ENCODE measurements around the gene FKBP5.

DNA sequence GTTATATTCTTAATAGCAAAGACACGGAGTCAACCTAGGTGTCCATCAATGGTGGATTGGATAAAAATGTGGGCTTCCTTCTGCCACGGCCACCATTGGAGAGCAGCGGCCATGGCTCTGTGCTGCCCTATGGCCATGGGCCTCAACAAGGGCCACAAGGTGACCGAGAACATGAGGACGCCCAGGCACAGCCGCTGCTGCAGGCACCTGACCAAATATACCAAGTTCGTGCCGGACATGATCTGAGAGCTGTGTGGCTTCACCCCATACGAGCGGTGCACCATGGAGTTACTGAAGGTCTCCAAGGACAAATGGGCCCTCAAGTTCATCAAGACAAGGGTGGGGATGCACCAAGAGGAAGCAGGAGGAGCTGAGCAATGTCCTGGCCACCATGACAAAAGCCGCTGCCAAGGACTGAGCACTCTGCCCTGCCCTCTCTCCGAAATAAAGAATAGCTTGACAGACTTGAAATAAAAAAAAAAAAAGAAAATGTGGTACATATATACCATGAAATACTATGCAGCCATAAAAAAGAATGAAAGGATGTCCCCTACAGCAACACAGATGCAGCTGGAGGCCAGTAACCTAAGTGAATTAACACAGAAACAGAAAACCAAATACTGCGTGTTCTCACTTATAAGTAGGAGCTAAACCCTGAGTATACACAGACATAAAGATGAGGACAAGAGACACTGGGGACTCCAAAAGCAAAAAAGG lies 81.0 kb downstream of the FKBP5 start:
- TF ChIP-seq, protein P1, sequence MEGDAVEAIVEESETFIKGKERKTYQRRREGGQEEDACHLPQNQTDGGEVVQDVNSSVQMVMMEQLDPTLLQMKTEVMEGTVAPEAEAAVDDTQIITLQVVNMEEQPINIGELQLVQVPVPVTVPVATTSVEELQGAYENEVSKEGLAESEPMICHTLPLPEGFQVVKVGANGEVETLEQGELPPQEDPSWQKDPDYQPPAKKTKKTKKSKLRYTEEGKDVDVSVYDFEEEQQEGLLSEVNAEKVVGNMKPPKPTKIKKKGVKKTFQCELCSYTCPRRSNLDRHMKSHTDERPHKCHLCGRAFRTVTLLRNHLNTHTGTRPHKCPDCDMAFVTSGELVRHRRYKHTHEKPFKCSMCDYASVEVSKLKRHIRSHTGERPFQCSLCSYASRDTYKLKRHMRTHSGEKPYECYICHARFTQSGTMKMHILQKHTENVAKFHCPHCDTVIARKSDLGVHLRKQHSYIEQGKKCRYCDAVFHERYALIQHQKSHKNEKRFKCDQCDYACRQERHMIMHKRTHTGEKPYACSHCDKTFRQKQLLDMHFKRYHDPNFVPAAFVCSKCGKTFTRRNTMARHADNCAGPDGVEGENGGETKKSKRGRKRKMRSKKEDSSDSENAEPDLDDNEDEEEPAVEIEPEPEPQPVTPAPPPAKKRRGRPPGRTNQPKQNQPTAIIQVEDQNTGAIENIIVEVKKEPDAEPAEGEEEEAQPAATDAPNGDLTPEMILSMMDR (IDR thresholded peaks at IDR 0.05) = no peak
- TF ChIP-seq POLR2A (IDR thresholded peaks at IDR 0.05) = no peak
